Loucy (cell line): Measurements from ENCODE around the gene BCL11A.

Source experiments
- CTCF ChIP-seq: fragments of 200-600 bp; sonication (generic); conservative IDR thresholded peaks from 2 replicates; pipeline ENCODE4 v1.5.1; 2014; ENCODE audit warnings: mild to moderate bottlenecking, antibody characterized with exemption, low read length
- EZH2phosphoT487 ChIP-seq: fragments of 200-600 bp; IDR thresholded peaks from 2 replicates; pipeline ENCODE4 v1.6.1; 2018; ENCODE audit warnings: antibody characterized with exemption, mild to moderate bottlenecking, moderate library complexity, borderline replicate concordance

DNA sequence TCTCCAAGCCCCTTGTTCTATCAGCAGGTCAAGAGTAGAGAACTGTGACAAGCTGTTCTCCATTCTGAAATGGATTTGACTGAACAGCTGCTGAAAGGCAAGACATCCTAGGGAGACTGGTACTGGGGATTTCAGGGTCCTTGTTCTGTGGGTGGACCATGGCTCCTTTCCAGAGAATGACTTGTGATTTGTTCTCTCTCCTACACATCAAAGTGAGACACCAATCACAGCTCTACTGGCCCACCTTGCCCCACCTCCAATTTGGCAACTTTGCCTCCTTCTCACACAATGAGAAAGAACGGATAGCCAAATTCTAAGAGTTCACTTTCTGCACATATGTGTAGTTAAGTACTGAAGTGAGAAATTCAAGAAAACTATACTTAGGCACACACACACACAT is 67.4 kb downstream of the BCL11A start:
- TF ChIP-seq CTCF (no peak), EZH2phosphoT487 (no peak)
